ENCODE results near the gene ARL2.
A peak's percentile ranks its signal among the peaks of the same experiment; 100 is the strongest.

The ARL2 gene

DNA sequence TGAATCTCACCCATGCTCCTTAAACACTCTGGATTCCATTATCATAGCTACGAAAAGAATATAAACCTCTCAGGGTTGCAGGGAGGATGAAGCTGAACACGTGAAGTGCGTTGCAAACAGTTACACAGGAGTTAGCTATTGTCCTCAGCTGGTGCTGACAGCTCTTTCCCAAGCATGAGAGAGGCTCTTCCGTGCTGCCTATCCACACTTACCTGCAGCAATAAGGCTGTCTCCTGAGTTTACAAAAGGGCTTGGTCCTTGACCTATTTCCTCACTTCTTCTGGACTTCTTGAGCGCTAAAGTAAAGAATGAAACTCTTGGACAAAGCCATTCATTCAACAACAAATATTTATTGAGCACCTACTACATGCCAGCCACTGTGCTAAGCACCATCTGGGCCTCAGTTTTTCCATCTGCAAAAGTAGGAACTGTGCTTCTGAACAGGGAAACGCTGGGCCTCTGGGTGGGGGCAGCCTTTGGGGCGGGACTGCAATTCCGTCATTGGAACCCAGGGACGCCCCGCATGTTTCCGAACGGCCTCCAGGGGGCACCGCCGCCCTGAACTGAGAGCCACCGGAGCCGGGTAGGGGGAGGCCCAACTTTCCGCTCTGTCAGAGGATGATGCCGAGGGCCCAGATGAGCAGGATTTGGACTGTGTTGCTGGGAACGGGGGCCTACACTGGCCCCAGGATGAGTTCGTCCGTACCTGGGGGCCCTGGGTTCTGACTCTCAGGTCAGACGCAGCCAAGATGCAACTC is 651 bp upstream of the ARL2 start:
- Histone ChIP-seq H3K27me3 (ENCODE audit: insufficient read depth, low read depth, severe bottlenecking) (no peaks in the 10 kb centered on the region), H3K27ac (peak overlapping the region; percentile 94), H3K9me3 (ENCODE audit: severe bottlenecking) (no peaks in the 10 kb centered on the region), H3K36me3 (peaks cover 6% of the 10 kb centered on the region), H3K4me3 (ENCODE audit: low read depth, low read length) (peak overlapping the region; percentile 61)
- peak; percentile 79 for TF ChIP-seq CTCF (IDR thresholded peaks at IDR 0.05; ENCODE audit: low read depth, low read length)
- peak; percentile 93 for DNase-seq

DNA sequence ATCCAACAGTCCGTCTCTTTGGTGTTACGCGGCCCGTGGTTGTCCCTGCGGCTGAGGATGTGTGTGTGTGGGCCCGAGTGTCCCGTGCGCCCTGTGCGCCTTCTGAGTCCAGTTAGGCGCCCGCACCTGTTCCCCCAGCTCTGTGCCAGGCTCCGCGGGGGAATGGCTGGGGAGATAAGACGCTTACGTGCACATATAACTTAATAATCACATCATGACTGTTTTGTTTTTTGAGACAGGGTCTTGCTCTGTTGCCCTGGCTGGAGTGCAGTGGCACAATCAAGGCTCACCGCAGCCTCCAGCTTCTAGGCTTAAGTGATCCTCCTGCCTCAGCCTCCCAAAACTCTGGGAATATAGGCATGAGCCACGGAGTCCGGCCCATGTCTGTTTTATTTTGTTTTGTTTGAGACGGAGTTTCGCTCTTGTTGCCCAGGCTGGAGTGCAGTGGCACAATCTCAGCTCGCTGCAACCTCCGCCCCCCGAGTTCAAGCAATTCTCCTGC is 817 bp downstream of the ARL2 start:
- H3K4me3 ChIP-seq (ENCODE audit: low read depth, low read length), result peak overlapping the region; percentile 61
- no peaks in the 10 kb centered on the region for H3K9me3 ChIP-seq (ENCODE audit: severe bottlenecking)
- H3K36me3 ChIP-seq, result peaks cover 13% of the 10 kb centered on the region
- no peak for DNase-seq
- H3K27ac ChIP-seq, result peak overlapping the region; percentile 94
- TF ChIP-seq CTCF (IDR thresholded peaks at IDR 0.05; ENCODE audit: low read depth, low read length), result no peak
- H3K27me3 ChIP-seq (ENCODE audit: insufficient read depth, low read depth, severe bottlenecking), result no peaks in the 10 kb centered on the region

DNA sequence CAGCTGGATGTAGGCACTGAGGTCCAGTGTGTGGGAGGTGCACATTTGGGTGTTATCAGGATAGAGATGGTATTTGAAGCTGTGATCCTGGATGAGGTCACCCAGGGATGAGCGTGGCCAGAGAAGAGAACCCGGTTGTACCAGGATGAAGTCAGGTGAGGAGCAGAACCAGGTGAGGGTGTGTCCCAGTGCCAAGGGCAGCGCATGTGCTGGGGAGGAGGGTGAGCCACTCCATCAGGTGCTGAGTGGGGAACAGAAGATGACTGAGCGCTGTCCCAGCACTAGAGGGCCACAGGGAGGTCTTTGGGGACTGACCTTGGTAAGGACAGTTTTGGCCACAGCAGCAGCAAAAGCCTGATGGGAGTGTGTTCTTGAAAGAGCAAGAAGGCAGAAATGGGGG is 2.7 kb downstream of the ARL2 start:
- Histone ChIP-seq H3K9me3 (ENCODE audit: severe bottlenecking) (no peaks in the 10 kb centered on the region), H3K27me3 (ENCODE audit: insufficient read depth, low read depth, severe bottlenecking) (no peaks in the 10 kb centered on the region), H3K36me3 (peaks cover 18% of the 10 kb centered on the region), H3K4me3 (ENCODE audit: low read depth, low read length) (no peak overlapping the region), H3K27ac (no peak overlapping the region)
- DNase-seq, result no peak
- TF ChIP-seq CTCF (IDR thresholded peaks at IDR 0.05; ENCODE audit: low read depth, low read length), result peak; percentile 26; the same call in 1 of the 2 replicates

DNA sequence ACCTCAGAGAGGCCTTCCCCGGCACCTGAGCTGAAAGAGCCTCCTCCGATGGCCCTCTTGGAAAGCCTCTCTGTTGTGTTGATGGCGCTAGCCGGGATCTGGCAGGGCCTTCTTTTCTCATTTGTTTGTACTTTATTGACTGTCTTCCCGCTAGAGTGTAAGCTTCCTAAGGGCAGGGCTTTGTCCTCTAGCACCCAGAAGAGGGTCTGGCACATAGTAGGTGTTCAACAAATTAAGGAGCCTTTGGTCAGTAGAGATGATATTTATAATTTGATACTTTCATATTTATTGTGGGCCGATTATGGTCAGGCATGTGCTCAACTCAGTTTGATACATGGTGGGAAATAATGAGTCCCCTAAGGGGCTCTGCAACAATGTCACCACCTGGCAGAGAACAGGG is 4.0 kb downstream of the ARL2 start:
- no peak for DNase-seq
- Histone ChIP-seq H3K27me3 (ENCODE audit: insufficient read depth, low read depth, severe bottlenecking) (no peaks in the 10 kb centered on the region), H3K4me3 (ENCODE audit: low read depth, low read length) (no peak overlapping the region), H3K9me3 (ENCODE audit: severe bottlenecking) (no peaks in the 10 kb centered on the region), H3K27ac (no peak overlapping the region), H3K36me3 (peaks cover 18% of the 10 kb centered on the region)
- no peak for TF ChIP-seq CTCF (IDR thresholded peaks at IDR 0.05; ENCODE audit: low read depth, low read length)

DNA sequence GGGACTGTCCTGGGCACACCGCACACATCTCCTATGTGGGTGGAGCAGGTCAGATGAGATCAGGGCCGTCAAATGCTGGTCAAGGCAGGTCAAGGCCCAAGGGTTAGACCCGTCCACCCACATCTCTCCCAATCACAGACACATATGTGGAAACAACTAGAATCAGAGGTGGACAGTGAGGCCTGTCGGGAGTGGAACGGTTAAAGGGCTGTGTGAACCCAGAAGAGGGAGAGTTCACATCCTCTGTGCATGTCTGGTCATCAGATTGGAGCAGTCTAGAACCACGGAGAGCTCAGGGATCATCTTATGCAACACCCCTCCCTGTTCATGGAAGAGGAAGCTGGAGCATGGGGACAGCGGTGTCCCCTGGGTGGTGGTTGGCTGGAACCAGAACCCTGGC is 5.9 kb downstream of the ARL2 start:
- no peak for TF ChIP-seq CTCF (IDR thresholded peaks at IDR 0.05; ENCODE audit: low read depth, low read length)
- no peak overlapping the region for H3K27ac ChIP-seq

More for the DNA sequence above, 5.9 kb downstream of the ARL2 start:
- H3K36me3 ChIP-seq, result peaks cover 18% of the 10 kb centered on the region
- no peak overlapping the region for H3K4me3 ChIP-seq (ENCODE audit: low read depth, low read length)
- H3K9me3 ChIP-seq (ENCODE audit: severe bottlenecking), result no peaks in the 10 kb centered on the region
- no peak for DNase-seq
- H3K27me3 ChIP-seq (ENCODE audit: insufficient read depth, low read depth, severe bottlenecking), result no peaks in the 10 kb centered on the region

All from WERI-Rb-1 (cell line).